ENCODE measurements around the gene SP110. TPM values are rescaled to one million over a fixed set of nuclear protein-coding genes. Genes with fewer than 3 reads are reported as not detected.

The SP110 gene
- total and polyA plus RNA-seq, 2 donors (not counting 3 experiments of a cell fraction or from before 2014, with no cell fraction given): 10.2 to 10.7 TPM

- dilution Hi-C loops (cut with MboI; ENCODE audit: extremely low pct_ligation_motif_present, low sequenced_read_pairs): no loop called here
- CTCF ChIA-PET: no interaction called here
- FAIRE-seq (no peak), DNase-seq (ENCODE audit: low read depth, low spot score) (no peak)
- Histone ChIP-seq H3K27ac (ENCODE audit: insufficient read depth, low read depth, low read length) (no peak overlapping the region), H3K4me2 (ENCODE audit: insufficient read depth, low read length) (no peak overlapping the region), H3K4me3 (replicated peaks in 1 of 3; ENCODE audit: insufficient read depth in 1 of 3, low read depth in 1 of 3, low read length in 3 of 3) (no peak overlapping the region), H4K20me1 (replicated peaks; ENCODE audit: control insufficient read depth, extremely low read depth, insufficient read depth, low read length) (no peaks in the 10 kb centered on the region), H2AFZ (ENCODE audit: low read depth, low read length) (no peak overlapping the region), H3K9me3 (replicated peaks; ENCODE audit: control insufficient read depth, insufficient read depth, low read length) (no peaks in the 10 kb centered on the region), H3K4me1 (ENCODE audit: control insufficient read depth, extremely low read depth, insufficient read depth, low read length) (peaks cover 10% of the 10 kb centered on the region), H3K9me1 (replicated peaks; ENCODE audit: control insufficient read depth, extremely low read depth, insufficient read depth, low read length) (no peaks in the 10 kb centered on the region), H3K36me3 (ENCODE audit: control insufficient read depth in 2 of 2, extremely low read depth in 1 of 2, insufficient read depth in 2 of 2, low read length in 2 of 2) (no peaks in the 10 kb centered on the region), H3K9ac (replicated peaks; ENCODE audit: extremely low read depth, insufficient read depth, low read length) (no peak overlapping the region), H3K79me2 (ENCODE audit: control insufficient read depth, insufficient read depth, low read length) (no peaks in the 10 kb centered on the region), H3K27me3 (ENCODE audit: control insufficient read depth in 2 of 2, insufficient read depth in 2 of 2, low read length in 2 of 2) (peaks cover 0 to 5% of the 10 kb centered on the region in 2 experiments)
- intact Hi-C loops (cut with micrococcal nuclease): no loop called here
- POLR2A ChIA-PET: no interaction called here
- no TSS peak for BruUV-seq (replicated peaks)
- TF ChIP-seq MYC (IDR thresholded peaks at IDR 0.05; ENCODE audit: low read depth, low read length): no peak
- no peak for TF ChIP-seq POLR2A (IDR thresholded peaks at IDR 0.05; ENCODE audit: low read depth, low read length)
- no peak for TF ChIP-seq FOS (IDR thresholded peaks at IDR 0.05; ENCODE audit: borderline replicate concordance, insufficient read depth, low read length)
- no peak for TF ChIP-seq POLR2AphosphoS5 (IDR thresholded peaks at IDR 0.05; ENCODE audit: insufficient read depth, low read depth, low read length)
- no peak for TF ChIP-seq GATA2 (IDR thresholded peaks at IDR 0.05; ENCODE audit: insufficient read depth, insufficient read length, low read depth, low read length)
- TF ChIP-seq, protein P1, sequence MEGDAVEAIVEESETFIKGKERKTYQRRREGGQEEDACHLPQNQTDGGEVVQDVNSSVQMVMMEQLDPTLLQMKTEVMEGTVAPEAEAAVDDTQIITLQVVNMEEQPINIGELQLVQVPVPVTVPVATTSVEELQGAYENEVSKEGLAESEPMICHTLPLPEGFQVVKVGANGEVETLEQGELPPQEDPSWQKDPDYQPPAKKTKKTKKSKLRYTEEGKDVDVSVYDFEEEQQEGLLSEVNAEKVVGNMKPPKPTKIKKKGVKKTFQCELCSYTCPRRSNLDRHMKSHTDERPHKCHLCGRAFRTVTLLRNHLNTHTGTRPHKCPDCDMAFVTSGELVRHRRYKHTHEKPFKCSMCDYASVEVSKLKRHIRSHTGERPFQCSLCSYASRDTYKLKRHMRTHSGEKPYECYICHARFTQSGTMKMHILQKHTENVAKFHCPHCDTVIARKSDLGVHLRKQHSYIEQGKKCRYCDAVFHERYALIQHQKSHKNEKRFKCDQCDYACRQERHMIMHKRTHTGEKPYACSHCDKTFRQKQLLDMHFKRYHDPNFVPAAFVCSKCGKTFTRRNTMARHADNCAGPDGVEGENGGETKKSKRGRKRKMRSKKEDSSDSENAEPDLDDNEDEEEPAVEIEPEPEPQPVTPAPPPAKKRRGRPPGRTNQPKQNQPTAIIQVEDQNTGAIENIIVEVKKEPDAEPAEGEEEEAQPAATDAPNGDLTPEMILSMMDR (IDR thresholded peaks at IDR 0.05; ENCODE audit: extremely low read depth in 1 of 2, insufficient read depth in 1 of 2, low read depth in 1 of 2, low read length in 2 of 2): no peak
- no peak for TF ChIP-seq EZH2 (IDR thresholded peaks at IDR 0.05; ENCODE audit: borderline replicate concordance, low read depth, low read length, severe bottlenecking)
- TF ChIP-seq, protein P2, sequence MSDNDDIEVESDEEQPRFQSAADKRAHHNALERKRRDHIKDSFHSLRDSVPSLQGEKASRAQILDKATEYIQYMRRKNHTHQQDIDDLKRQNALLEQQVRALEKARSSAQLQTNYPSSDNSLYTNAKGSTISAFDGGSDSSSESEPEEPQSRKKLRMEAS (IDR thresholded peaks at IDR 0.05; ENCODE audit: insufficient read depth, insufficient read length): no peak
- no peak for TF ChIP-seq JUN (IDR thresholded peaks at IDR 0.05; ENCODE audit: borderline replicate concordance, insufficient read depth, insufficient read length, low read depth)
Measured at GRCh38 chr2:230166557-230167170, 53.1 kb downstream of the SP110 start.
